ENCODE results near the gene TMIGD3.

The TMIGD3 gene

GRCh38 chr1:111439461-111440351 is 63.7 kb downstream of the TMIGD3 start:
- no peak for DNase-seq
- peaks cover 28 to 54% of the 10 kb centered on the region in 2 donors for H3K36me3 Mint-ChIP-seq
- H3K4me3 Mint-ChIP-seq = no peak overlapping the region

GRCh38 chr1:111436726-111437125 is 66.7 kb downstream of the TMIGD3 start:
- no peak for DNase-seq
- Mint-ChIP-seq H3K27ac (no peak overlapping the region), H3K36me3 (peaks cover 17 to 27% of the 10 kb centered on the region in 2 donors), H3K27me3 (no peaks in the 10 kb centered on the region), H3K9me3 (no peaks in the 10 kb centered on the region), H3K4me1 (peaks cover 2 to 6% of the 10 kb centered on the region in 2 donors), H3K4me3 (no peak overlapping the region)
- ATAC-seq (replicated peaks) = no peak

More at GRCh38 chr1:111439461-111440351, 63.7 kb downstream of the TMIGD3 start:
- Mint-ChIP-seq H3K9me3 (no peaks in the 10 kb centered on the region), H3K27me3 (no peaks in the 10 kb centered on the region), H3K27ac (no peak overlapping the region), H3K4me1 (peaks cover 14 to 25% of the 10 kb centered on the region in 2 donors)
- ATAC-seq (replicated peaks) = no peak
